Measurements from ENCODE around the gene HDAC9. TPM values are rescaled to one million over a fixed set of nuclear protein-coding genes. Genes with fewer than 3 reads are reported as not detected.

Gene HDAC9
- polyA plus RNA-seq, 1 experiment: 2.1 TPM

DNA sequence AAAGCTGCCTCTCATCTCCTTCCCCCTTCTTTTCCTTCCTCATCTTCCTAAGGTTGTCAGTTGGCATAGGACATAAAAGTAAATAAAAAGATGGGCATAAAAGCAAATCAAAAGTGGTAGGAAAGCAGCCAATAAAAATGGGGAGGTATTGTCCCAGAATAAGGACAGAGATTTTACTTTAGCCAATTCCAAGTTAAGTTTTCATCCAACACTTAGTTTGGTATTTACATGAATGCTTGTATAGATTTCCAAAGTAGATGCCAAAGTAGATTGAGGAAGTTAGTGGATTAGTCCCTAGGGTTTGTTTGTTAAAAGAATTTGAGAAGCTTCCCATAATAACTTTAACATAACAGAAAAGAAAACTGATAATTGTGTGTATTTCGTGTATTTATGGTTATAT is 33.7 kb downstream of the HDAC9 start:
- Histone ChIP-seq H3K9me3 (ENCODE audit: control insufficient read depth, insufficient read depth, low read length) (no peaks in the 10 kb centered on the region), H3K27me3 (ENCODE audit: control insufficient read depth, insufficient read depth, low read length) (no peaks in the 10 kb centered on the region), H3K4me3 (ENCODE audit: low read depth, low read length) (no peak overlapping the region), H3K27ac (ENCODE audit: low read depth, low read length) (no peak overlapping the region)
- TF ChIP-seq, protein P1, sequence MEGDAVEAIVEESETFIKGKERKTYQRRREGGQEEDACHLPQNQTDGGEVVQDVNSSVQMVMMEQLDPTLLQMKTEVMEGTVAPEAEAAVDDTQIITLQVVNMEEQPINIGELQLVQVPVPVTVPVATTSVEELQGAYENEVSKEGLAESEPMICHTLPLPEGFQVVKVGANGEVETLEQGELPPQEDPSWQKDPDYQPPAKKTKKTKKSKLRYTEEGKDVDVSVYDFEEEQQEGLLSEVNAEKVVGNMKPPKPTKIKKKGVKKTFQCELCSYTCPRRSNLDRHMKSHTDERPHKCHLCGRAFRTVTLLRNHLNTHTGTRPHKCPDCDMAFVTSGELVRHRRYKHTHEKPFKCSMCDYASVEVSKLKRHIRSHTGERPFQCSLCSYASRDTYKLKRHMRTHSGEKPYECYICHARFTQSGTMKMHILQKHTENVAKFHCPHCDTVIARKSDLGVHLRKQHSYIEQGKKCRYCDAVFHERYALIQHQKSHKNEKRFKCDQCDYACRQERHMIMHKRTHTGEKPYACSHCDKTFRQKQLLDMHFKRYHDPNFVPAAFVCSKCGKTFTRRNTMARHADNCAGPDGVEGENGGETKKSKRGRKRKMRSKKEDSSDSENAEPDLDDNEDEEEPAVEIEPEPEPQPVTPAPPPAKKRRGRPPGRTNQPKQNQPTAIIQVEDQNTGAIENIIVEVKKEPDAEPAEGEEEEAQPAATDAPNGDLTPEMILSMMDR (IDR thresholded peaks at IDR 0.05; ENCODE audit: low read depth, low read length): no peak
- CTCF ChIA-PET: interaction anchor here (0.6 kb wide), 1 partner anchor 588 kb away, joined by 3 read pairs; the partner anchor contains the start of gene TWIST1
- POLR2A ChIA-PET: no interaction called here
- DNase-seq (ENCODE audit: low read depth, low spot score): no peak

DNA sequence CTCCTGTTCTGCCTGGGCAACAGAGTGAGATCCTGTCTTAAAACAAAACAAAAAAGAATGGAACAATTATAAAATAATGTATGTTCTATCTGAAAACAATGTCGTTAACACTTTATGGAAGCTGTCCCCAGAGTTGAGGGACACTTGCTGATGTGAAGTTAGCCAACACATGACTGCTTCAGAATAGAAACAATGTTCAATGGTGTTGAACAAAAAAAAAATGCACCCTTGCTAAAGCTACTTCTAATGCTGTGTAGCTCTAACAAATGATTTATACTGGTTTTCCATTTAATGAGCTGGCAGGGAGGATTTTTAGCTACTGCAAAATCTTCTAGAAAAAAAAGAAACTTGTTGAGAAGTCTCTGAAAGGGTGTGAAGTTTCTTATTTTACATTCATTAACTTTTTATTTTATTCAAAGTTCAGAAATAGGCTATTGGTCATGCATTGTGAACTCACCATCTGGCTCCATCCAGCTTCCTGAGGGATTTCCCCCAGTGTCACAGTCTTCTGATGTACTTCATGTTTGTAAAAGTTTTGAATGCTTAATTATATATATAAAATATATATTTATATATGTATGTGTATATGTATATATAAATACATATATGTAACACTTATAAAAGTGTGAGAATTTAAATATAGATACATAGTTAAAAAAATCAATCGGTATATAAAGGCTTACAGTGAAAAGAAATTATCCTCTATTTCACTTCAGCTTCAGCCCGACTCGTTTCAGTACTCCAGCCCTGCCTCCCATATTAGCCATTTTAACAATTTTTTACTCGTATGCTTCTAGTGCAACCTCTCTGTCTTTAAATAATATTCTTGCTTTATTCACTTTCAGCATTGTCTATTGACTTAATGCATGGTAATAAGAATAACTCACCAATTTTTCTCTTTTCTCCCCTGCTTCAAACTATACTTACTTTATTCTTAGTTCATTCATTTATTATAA is 35.0 kb downstream of the HDAC9 start:
- no peak overlapping the region for H3K4me3 ChIP-seq (ENCODE audit: low read depth, low read length)
- CTCF ChIA-PET: interaction anchor here (0.8 to 1.0 kb wide), 2 partner anchors 174 to 185 kb away, joined by 3 read pairs; no protein-coding TSS in a partner anchor
- no peak for DNase-seq (ENCODE audit: low read depth, low spot score)
- POLR2A ChIA-PET: no interaction called here
- no peaks in the 10 kb centered on the region for H3K9me3 ChIP-seq (ENCODE audit: control insufficient read depth, insufficient read depth, low read length)
- H3K27me3 ChIP-seq (ENCODE audit: control insufficient read depth, insufficient read depth, low read length): no peaks in the 10 kb centered on the region
- H3K27ac ChIP-seq (ENCODE audit: low read depth, low read length): no peak overlapping the region
- TF ChIP-seq, protein P1 (IDR thresholded peaks at IDR 0.05; ENCODE audit: low read depth, low read length): no peak

DNA sequence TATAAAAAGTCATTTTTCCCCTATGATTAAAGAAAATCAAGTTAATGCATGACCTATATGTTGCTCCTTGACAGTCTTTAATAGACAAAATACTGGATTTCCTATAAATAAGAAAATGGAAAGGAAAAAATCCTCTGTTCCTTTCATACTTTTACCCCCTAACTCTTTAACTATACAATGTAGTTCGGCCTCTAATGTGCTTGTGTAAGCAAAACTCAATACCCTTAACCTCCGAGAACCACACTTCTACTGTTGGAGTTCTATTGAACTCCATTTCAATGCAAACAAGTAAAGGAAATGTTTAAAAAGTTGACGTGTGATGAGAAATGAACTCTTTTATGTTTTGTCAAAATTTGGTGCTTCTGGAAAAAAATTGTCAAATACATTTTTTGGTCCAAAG is 36.0 kb downstream of the HDAC9 start:
- Histone ChIP-seq H3K27ac (ENCODE audit: low read depth, low read length) (no peak overlapping the region), H3K4me3 (ENCODE audit: low read depth, low read length) (no peak overlapping the region), H3K9me3 (ENCODE audit: control insufficient read depth, insufficient read depth, low read length) (no peaks in the 10 kb centered on the region), H3K27me3 (ENCODE audit: control insufficient read depth, insufficient read depth, low read length) (no peaks in the 10 kb centered on the region)
- TF ChIP-seq, protein P1 (IDR thresholded peaks at IDR 0.05; ENCODE audit: low read depth, low read length): no peak
- ChIA-PET POLR2A (no interaction called here), CTCF (no interaction called here)
- DNase-seq (ENCODE audit: low read depth, low spot score): no peak

DNA sequence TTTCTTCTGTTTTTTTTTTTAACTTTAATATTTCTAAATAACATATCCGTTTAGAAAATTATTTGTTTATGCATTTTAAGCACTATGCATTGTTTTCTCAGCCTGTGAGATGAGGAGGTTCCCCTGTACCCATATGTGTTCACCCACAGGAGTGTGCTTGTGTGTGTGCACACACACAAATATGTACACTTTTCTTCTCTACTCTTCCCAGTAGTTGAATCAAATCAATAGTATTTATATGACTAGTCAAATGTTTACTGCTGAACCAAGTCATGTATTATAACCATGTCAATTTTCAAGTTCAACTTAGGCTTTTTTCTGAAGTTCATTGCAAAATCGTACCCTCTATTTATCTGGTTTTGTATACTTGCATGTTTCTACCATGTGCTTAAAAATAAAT is 37.3 kb downstream of the HDAC9 start:
- no peaks in the 10 kb centered on the region for H3K9me3 ChIP-seq (ENCODE audit: control insufficient read depth, insufficient read depth, low read length)
- POLR2A ChIA-PET: no interaction called here
- H3K27me3 ChIP-seq (ENCODE audit: control insufficient read depth, insufficient read depth, low read length): no peaks in the 10 kb centered on the region
- H3K27ac ChIP-seq (ENCODE audit: low read depth, low read length): no peak overlapping the region
- H3K4me3 ChIP-seq (ENCODE audit: low read depth, low read length): no peak overlapping the region
- CTCF ChIA-PET: no interaction called here
- TF ChIP-seq, protein P1 (IDR thresholded peaks at IDR 0.05; ENCODE audit: low read depth, low read length): no peak
- DNase-seq (ENCODE audit: low read depth, low spot score): no peak

DNA sequence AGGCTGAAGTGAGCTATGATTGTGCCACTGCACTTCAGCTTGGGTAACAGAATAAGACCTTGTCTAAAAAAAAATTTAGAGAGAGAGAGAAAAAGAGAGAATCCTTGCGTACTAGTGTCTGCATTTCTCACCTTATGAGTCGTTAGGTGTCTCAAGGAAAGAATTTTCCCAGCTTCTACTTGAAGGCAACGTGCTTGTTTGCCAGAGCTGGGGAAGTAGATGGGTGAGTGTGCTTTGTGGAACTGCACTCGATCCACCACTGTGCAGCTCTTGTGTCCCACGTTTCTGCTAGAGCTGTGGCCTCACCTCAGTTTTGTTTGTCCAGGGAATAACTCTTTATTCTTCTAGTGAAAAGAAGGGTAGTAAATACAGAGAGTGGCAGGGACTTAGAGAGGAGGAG is 38.9 kb downstream of the HDAC9 start:
- CTCF ChIA-PET: interaction anchor here (1.4 kb wide), 1 partner anchor 178 kb away, joined by 6 read pairs; no protein-coding TSS in a partner anchor
- POLR2A ChIA-PET: no interaction called here
- Histone ChIP-seq H3K27me3 (ENCODE audit: control insufficient read depth, insufficient read depth, low read length) (no peaks in the 10 kb centered on the region), H3K9me3 (ENCODE audit: control insufficient read depth, insufficient read depth, low read length) (no peaks in the 10 kb centered on the region), H3K27ac (ENCODE audit: low read depth, low read length) (no peak overlapping the region), H3K4me3 (ENCODE audit: low read depth, low read length) (no peak overlapping the region)
- DNase-seq (ENCODE audit: low read depth, low spot score): no peak
- TF ChIP-seq, protein P1 (IDR thresholded peaks at IDR 0.05; ENCODE audit: low read depth, low read length): no peak

Data from AG04450 (cell line).